Measurements from ENCODE around the gene TYK2. TPM values are rescaled to one million over a fixed set of nuclear protein-coding genes. Genes with fewer than 3 reads are reported as not detected.

The TYK2 gene
- total and polyA plus RNA-seq, 9 of the 15 experiments (the other 6 are each of a cell fraction or from before 2014, with no cell fraction given): 15.0 to 182 (median 85.9) TPM

MicroRNAs within 50 kb of the gene (microRNA counts, 767-probe panel; counts per million panel counts)
- not detected for microRNA hsa-miR-1181

Small RNA genes lying within 50 kb of the gene (microRNA-seq; reads per million reads assigned to microRNA genes)
- gene MIR1181 (ENCODE audit: borderline microRNAs expressed): 0.55 reads per million

Small RNA genes lying within 50 kb of the gene (small RNA-seq; reads per million reads assigned to genes)
- gene AC011511.1 (not detected), gene AC011511.4 (not detected)

Other genes with a start within 250 kb of the TYK2 start
Only the 7 nearest of the 19 such genes appear.
- 39.7 TPM in 2 replicates for gene ICAM5, start 90.6 kb downstream of the TYK2 start, total RNA-seq (2014; rRNA removed)
- gene ICAM5, start 90.6 kb downstream of the TYK2 start, total RNA-seq (2014; rRNA removed; fragmentation: Illumina TruSeq; extraction: Trizol): 1.7 and 3.7 TPM in 2 replicates
- 13.7 and 16.6 TPM in 2 replicates for gene ICAM5, start 90.6 kb downstream of the TYK2 start, total RNA-seq (2015; rRNA removed; fragmentation: Illumina TruSeq; extraction: Trizol)
- 69.7 and 89.5 TPM in 2 replicates for gene ICAM5, start 90.6 kb downstream of the TYK2 start, total RNA-seq (2021)
- 29.9 and 58.7 TPM in 2 replicates for gene ICAM5, start 90.6 kb downstream of the TYK2 start, polyA plus RNA-seq (2011; rRNA removed)
- gene ICAM5, start 90.6 kb downstream of the TYK2 start, polyA plus RNA-seq (2014; fragmentation: Illumina TruSeq; extraction: Trizol): 12.1 and 29.4 TPM in 2 replicates
- under 1 TPM; 0.10 to 0.11 TPM for gene ICAM5, start 90.6 kb downstream of the TYK2 start, polyA plus RNA-seq (2014; fragmentation: Nextera tagmentation; extraction: Ambion mirVana)
- gene ICAM5, start 90.6 kb downstream of the TYK2 start, polyA plus RNA-seq (2014; rRNA removed): 97.4 and 114 TPM in 2 replicates
- 2.7 and 3.0 TPM in 2 replicates for gene ZGLP1, start 70.8 kb downstream of the TYK2 start, total RNA-seq (2014; rRNA removed)
- 0.64 and 0.69 TPM in 2 replicates for gene ZGLP1, start 70.8 kb downstream of the TYK2 start, total RNA-seq (2014; rRNA removed; fragmentation: Illumina TruSeq; extraction: Trizol)
- 2.7 and 2.9 TPM in 2 replicates for gene ZGLP1, start 70.8 kb downstream of the TYK2 start, total RNA-seq (2015; rRNA removed; fragmentation: Illumina TruSeq; extraction: Trizol)
- gene ZGLP1, start 70.8 kb downstream of the TYK2 start, total RNA-seq (2021): 3.3 and 5.8 TPM in 2 replicates
- gene ZGLP1, start 70.8 kb downstream of the TYK2 start, polyA plus RNA-seq (2011; rRNA removed): 2.2 and 3.2 TPM in 2 replicates
- 1.5 and 1.9 TPM in 2 replicates for gene ZGLP1, start 70.8 kb downstream of the TYK2 start, polyA plus RNA-seq (2014; fragmentation: Illumina TruSeq; extraction: Trizol)
- gene ZGLP1, start 70.8 kb downstream of the TYK2 start, polyA plus RNA-seq (2014; fragmentation: Nextera tagmentation; extraction: Ambion mirVana): under 1 TPM; 0.24 to 0.56 TPM
- 4.5 and 5.1 TPM in 2 replicates for gene ZGLP1, start 70.8 kb downstream of the TYK2 start, polyA plus RNA-seq (2014; rRNA removed)
- 47.0 and 59.4 TPM in 2 replicates for gene FDX2, start 64.6 kb downstream of the TYK2 start, total RNA-seq (2014; rRNA removed)
- 9.7 and 15.9 TPM in 2 replicates for gene FDX2, start 64.6 kb downstream of the TYK2 start, total RNA-seq (2014; rRNA removed; fragmentation: Illumina TruSeq; extraction: Trizol)
- 28.9 and 29.7 TPM in 2 replicates for gene FDX2, start 64.6 kb downstream of the TYK2 start, total RNA-seq (2015; rRNA removed; fragmentation: Illumina TruSeq; extraction: Trizol)
- 34.8 and 36.8 TPM in 2 replicates for gene FDX2, start 64.6 kb downstream of the TYK2 start, total RNA-seq (2021)
- 22.3 and 33.3 TPM in 2 replicates for gene FDX2, start 64.6 kb downstream of the TYK2 start, polyA plus RNA-seq (2011; rRNA removed)
- gene FDX2, start 64.6 kb downstream of the TYK2 start, polyA plus RNA-seq (2014; fragmentation: Illumina TruSeq; extraction: Trizol): 47.2 and 55.3 TPM in 2 replicates
- gene FDX2, start 64.6 kb downstream of the TYK2 start, polyA plus RNA-seq (2014; fragmentation: Nextera tagmentation; extraction: Ambion mirVana): 1 to 10 TPM; 2.5 to 5.8 TPM
- gene FDX2, start 64.6 kb downstream of the TYK2 start, polyA plus RNA-seq (2014; rRNA removed): 49.2 and 49.8 TPM in 2 replicates
- gene RAVER1, start 47.0 kb downstream of the TYK2 start, total RNA-seq (2014; rRNA removed): 30.1 and 45.1 TPM in 2 replicates
- gene RAVER1, start 47.0 kb downstream of the TYK2 start, total RNA-seq (2014; rRNA removed; fragmentation: Illumina TruSeq; extraction: Trizol): 2.3 and 2.8 TPM in 2 replicates
- gene RAVER1, start 47.0 kb downstream of the TYK2 start, total RNA-seq (2015; rRNA removed; fragmentation: Illumina TruSeq; extraction: Trizol): 7.0 and 9.3 TPM in 2 replicates
- 112 and 113 TPM in 2 replicates for gene RAVER1, start 47.0 kb downstream of the TYK2 start, total RNA-seq (2021)
- gene RAVER1, start 47.0 kb downstream of the TYK2 start, polyA plus RNA-seq (2011; rRNA removed): 2.4 and 4.9 TPM in 2 replicates
- 9.3 and 36.7 TPM in 2 replicates for gene RAVER1, start 47.0 kb downstream of the TYK2 start, polyA plus RNA-seq (2014; fragmentation: Illumina TruSeq; extraction: Trizol)
- gene RAVER1, start 47.0 kb downstream of the TYK2 start, polyA plus RNA-seq (2014; fragmentation: Nextera tagmentation; extraction: Ambion mirVana): under 1 TPM; 0.06 to 0.08 TPM
- 24.6 and 29.2 TPM in 2 replicates for gene RAVER1, start 47.0 kb downstream of the TYK2 start, polyA plus RNA-seq (2014; rRNA removed)
- 28.6 and 33.1 TPM in 2 replicates for gene ICAM3, start 40.9 kb downstream of the TYK2 start, total RNA-seq (2014; rRNA removed)
- 12.0 and 21.3 TPM in 2 replicates for gene ICAM3, start 40.9 kb downstream of the TYK2 start, total RNA-seq (2014; rRNA removed; fragmentation: Illumina TruSeq; extraction: Trizol)
- 27.8 TPM in 2 replicates for gene ICAM3, start 40.9 kb downstream of the TYK2 start, total RNA-seq (2015; rRNA removed; fragmentation: Illumina TruSeq; extraction: Trizol)
- gene ICAM3, start 40.9 kb downstream of the TYK2 start, total RNA-seq (2021): 39.5 and 42.2 TPM in 2 replicates
- 24.2 and 25.2 TPM in 2 replicates for gene ICAM3, start 40.9 kb downstream of the TYK2 start, polyA plus RNA-seq (2011; rRNA removed)
- gene ICAM3, start 40.9 kb downstream of the TYK2 start, polyA plus RNA-seq (2014; fragmentation: Illumina TruSeq; extraction: Trizol): 21.4 and 22.2 TPM in 2 replicates
- gene ICAM3, start 40.9 kb downstream of the TYK2 start, polyA plus RNA-seq (2014; fragmentation: Nextera tagmentation; extraction: Ambion mirVana): 10 to 100 TPM in 1 of 2 experiments, 1 to 10 TPM in 1; 6.5 to 10.8 TPM
- gene ICAM3, start 40.9 kb downstream of the TYK2 start, polyA plus RNA-seq (2014; rRNA removed): 29.7 and 31.1 TPM in 2 replicates
- gene CDC37, start 23.0 kb upstream of the TYK2 start, total RNA-seq (2014; rRNA removed): 374 and 442 TPM in 2 replicates
- 92.4 and 108 TPM in 2 replicates for gene CDC37, start 23.0 kb upstream of the TYK2 start, total RNA-seq (2014; rRNA removed; fragmentation: Illumina TruSeq; extraction: Trizol)
- 227 and 233 TPM in 2 replicates for gene CDC37, start 23.0 kb upstream of the TYK2 start, total RNA-seq (2015; rRNA removed; fragmentation: Illumina TruSeq; extraction: Trizol)
- gene CDC37, start 23.0 kb upstream of the TYK2 start, total RNA-seq (2021): 220 and 242 TPM in 2 replicates
- 298 and 334 TPM in 2 replicates for gene CDC37, start 23.0 kb upstream of the TYK2 start, polyA plus RNA-seq (2011; rRNA removed)
- gene CDC37, start 23.0 kb upstream of the TYK2 start, polyA plus RNA-seq (2014; fragmentation: Illumina TruSeq; extraction: Trizol): 188 and 265 TPM in 2 replicates
- gene CDC37, start 23.0 kb upstream of the TYK2 start, polyA plus RNA-seq (2014; fragmentation: Nextera tagmentation; extraction: Ambion mirVana): 10 to 100 TPM in 1 of 2 experiments, 1 to 10 TPM in 1; 6.6 to 12.8 TPM
- 481 and 538 TPM in 2 replicates for gene CDC37, start 23.0 kb upstream of the TYK2 start, polyA plus RNA-seq (2014; rRNA removed)
- gene PDE4A, start 40.0 kb upstream of the TYK2 start, total RNA-seq (2014; rRNA removed): 4.2 and 4.7 TPM in 2 replicates
- gene PDE4A, start 40.0 kb upstream of the TYK2 start, total RNA-seq (2014; rRNA removed; fragmentation: Illumina TruSeq; extraction: Trizol): 3.2 and 3.6 TPM in 2 replicates
- gene PDE4A, start 40.0 kb upstream of the TYK2 start, total RNA-seq (2015; rRNA removed; fragmentation: Illumina TruSeq; extraction: Trizol): 4.6 and 5.1 TPM in 2 replicates
- 25.5 and 26.9 TPM in 2 replicates for gene PDE4A, start 40.0 kb upstream of the TYK2 start, total RNA-seq (2021)
- 6.0 and 7.6 TPM in 2 replicates for gene PDE4A, start 40.0 kb upstream of the TYK2 start, polyA plus RNA-seq (2011; rRNA removed)
- gene PDE4A, start 40.0 kb upstream of the TYK2 start, polyA plus RNA-seq (2014; fragmentation: Illumina TruSeq; extraction: Trizol): 15.1 and 16.5 TPM in 2 replicates
- gene PDE4A, start 40.0 kb upstream of the TYK2 start, polyA plus RNA-seq (2014; fragmentation: Nextera tagmentation; extraction: Ambion mirVana): under 1 TPM; 0.66 to 0.68 TPM
- gene PDE4A, start 40.0 kb upstream of the TYK2 start, polyA plus RNA-seq (2014; rRNA removed): 14.2 and 14.3 TPM in 2 replicates

Data from K562 (cell line).